T-helper 1 cell treated with Interleukin-12 subunit alpha and Interleukin-12 subunit beta and Interleukin-4 antibody, amounts not matched to agents 30 ng/mL and 1 ng/mL, for 36 hours (primary cell): ENCODE data around the gene SPON2. TPM values are rescaled to one million over a fixed set of nuclear protein-coding genes. Genes with fewer than 3 reads are reported as not detected.

Experiments used
- intact Hi-C: fragments of 100-400 bp; cut with micrococcal nuclease; formaldehyde crosslinking; loops from one replicate; pipeline ENCODE4 v1.15.1; 2024
- total RNA-seq: library from RNA; stranded (reverse); gene quantifications from 2 replicates; pipeline ENCODE4 v1.2.3, GENCODE V29; 2022

Gene SPON2
- total RNA-seq, 1 donor from 2014 or later: 14.0 TPM

DNA sequence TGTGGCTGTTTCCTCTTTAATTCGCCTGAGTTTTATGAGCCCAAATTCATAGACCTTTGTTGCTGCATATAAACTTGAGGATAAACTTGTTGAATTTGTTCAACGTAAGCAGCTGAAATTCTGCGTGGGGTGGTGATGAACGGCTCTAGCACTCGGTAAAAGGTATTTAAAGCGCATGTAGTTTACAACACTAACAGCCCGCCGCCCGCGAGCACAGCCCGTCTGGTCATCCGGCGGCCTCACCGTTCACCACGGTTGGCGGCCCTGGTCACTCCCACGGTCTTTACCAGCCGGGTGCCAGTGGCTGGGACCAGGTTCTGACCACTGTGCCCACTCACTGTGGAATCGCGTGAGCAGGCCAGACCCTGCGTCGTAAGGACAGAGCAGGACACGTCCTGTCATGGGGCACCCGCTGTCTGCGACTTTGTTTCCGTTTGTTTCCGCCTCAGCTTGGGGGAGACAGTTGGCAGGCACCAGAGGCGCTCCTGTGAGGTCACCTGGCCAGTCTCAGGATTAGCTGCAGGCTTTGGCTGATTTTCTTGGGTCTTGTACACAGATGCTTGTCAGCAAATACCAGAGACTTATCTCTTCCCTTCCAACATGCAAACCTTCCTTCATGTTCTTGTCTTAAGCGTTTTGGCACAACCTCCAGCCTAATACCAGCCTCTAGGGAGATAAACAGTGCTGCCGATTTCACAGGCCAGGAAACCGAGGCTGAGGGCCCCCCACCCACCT lies 36.8 kb upstream of the SPON2 start:
- intact Hi-C loops: no loop called here

DNA sequence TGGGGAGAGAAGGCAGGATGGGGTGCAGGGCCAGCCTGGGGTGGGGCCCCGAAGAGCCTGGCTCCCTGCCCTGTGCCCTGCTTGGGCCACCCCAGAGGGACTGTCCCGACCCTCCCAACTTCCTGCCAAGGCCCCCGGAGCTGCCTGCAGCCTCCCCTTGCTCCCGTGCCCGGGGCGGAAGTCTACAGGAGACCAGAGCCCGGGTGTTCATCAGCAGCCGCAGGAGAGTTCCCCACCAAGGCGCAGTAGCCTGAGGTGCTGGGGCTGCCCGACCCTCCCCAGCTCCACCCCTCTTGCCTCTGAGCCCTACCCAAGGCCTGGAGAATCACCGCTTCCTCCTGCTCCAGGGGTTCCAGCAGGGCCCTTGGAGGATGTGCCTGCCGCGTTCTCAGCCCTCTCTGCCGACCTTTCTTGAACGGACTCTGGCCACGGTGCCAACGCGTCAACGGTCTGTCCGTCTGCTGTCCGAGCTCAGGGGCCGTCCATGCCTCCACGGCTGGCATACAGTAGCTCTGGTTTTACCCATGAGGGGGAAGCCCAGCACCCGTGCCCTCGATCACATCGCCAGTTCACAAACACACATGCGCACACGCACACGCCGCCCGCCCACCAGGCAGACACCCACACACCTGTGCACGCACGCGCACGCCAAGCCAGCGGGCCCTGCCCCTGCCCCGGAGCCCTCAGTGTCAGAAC lies 36.0 kb upstream of the SPON2 start:
- intact Hi-C loops: no loop called here

GRCh38 chr4:1207603-1208265 lies 35.4 kb upstream of the SPON2 start:
- intact Hi-C loops: no loop called here

- intact Hi-C loops: no loop called here
Measured at GRCh38 chr4:1207157-1207470, 34.7 kb upstream of the SPON2 start.

- intact Hi-C loops: no loop called here
Measured at GRCh38 chr4:1206299-1207156, 34.1 kb upstream of the SPON2 start.

DNA sequence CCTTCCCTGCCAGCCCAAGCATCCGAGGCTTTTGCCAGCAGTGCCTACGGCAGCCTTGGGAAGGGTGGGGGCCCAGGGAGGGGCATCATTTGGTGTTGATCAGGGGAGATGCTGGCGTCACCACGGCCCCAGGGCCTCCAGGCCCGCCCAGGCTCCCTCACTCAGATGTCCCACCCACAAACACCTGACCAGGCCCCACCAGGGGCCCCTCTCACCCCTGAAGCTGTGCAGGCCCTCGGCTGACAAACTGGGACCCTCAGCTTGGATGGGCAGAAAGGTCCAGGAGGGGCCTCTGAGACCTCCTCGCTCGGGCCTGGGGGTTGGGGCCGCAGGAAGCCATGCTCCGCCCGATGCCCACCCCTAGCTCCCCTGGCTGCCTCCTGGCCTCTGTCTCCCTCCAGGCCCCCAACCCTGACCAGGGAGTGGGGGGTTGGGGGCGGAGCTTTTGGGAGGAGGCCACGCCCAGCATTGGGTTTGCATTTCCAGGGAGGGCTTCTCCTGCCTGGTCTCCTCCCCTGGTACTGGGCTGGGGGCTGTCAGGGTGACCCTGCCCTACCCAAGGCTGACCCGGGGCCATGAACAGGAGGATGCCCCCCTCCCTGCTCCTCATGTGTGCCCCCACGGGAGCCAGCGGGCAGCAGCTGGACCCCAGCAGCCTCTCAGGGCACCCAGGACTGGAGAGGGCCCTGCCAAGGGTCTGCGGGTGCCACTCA lies 33.4 kb upstream of the SPON2 start:
- intact Hi-C loops: no loop called here

- intact Hi-C loops: loop anchor here (5.0 kb wide), 1 partner anchor 273 kb away; the partner anchor contains the start of genes GAK and TMEM175
Measured at GRCh38 chr4:1204828-1205585, 32.6 kb upstream of the SPON2 start.

DNA sequence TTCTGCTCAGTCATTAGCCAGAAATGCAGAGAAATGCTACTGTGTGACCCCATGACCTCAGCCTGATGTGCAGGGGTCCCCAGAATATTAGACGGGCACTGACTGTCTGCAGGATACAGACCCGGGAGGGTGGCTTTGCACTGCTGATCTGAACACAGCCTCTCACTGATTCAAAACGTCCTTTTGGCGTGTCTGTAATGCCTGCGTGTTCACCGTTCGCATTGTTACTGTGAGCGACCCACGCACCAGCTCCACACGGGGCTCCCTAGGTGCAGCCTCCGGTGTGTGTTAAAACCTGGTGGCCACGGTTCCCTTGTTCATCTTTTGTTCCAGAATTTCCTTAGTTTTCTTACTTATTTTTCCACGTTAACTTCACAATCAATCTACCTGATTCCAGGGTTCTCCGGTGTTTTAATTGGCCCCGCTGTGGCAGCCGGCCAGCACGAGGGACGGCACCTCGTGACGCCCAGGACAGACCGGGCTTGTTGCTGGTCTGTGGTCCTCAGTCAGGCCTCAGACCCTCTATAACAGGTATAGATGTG lies 32.0 kb upstream of the SPON2 start:
- intact Hi-C loops: loop anchor here (5.0 kb wide), 1 partner anchor 272 kb away; the partner anchor contains the start of genes GAK and TMEM175

DNA sequence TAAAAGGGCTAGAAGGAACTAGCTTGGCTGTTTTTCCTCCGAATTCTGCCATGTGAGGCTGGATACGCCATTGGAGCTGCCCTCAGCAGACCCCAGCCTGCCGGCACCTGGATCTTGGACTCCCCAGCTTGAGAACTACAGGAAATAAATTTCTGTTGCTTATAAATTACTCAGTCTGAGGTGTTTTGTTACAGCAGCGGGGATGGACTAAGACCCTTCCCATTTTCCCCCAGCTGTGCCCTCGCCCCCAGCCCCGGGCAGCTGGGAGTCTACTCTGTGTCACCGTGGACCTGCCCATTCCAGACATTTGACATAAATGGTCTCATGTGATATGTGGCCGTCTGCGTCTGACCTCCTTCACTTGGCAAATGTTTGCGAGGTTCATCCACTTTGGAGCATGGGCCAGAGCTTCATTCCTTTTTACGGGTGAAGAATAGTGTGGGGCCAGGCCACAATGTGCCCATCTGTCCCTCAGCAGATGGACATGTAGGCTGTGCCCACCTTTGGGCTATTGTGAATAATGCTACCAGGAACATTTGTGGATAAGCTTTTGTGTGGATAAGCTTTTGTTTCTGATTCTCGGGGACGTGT lies 30.7 kb upstream of the SPON2 start:
- intact Hi-C loops: loop anchor here (5.0 kb wide), 1 partner anchor 271 kb away; the partner anchor contains the start of genes GAK and TMEM175

GRCh38 chr4:1202526-1203011 lies 30.2 kb upstream of the SPON2 start:
- intact Hi-C loops: loop anchor here (1.0 to 5.0 kb wide), 10 partner anchors 15 to 420 kb away; partner anchors contain the start of genes FGFRL1, GAK, TMEM175 and UVSSA

- intact Hi-C loops: loop anchor here (1.0 to 5.0 kb wide), 12 partner anchors 15 to 420 kb away; partner anchors contain the start of genes FGFRL1, GAK, MAEA and TMEM175
Measured at GRCh38 chr4:1201851-1202525, 29.6 kb upstream of the SPON2 start.

- intact Hi-C loops: loop anchor here (1.0 to 5.0 kb wide), 3 partner anchors 29 to 268 kb away; partner anchors contain the start of genes GAK, MAEA and TMEM175
Measured at GRCh38 chr4:1200425-1201035, 28.1 kb upstream of the SPON2 start.

- intact Hi-C loops: loop anchor here (5.0 kb wide), 1 partner anchor 267 kb away; the partner anchor contains the start of genes GAK and TMEM175
Measured at GRCh38 chr4:1199556-1200331, 27.4 kb upstream of the SPON2 start.

DNA sequence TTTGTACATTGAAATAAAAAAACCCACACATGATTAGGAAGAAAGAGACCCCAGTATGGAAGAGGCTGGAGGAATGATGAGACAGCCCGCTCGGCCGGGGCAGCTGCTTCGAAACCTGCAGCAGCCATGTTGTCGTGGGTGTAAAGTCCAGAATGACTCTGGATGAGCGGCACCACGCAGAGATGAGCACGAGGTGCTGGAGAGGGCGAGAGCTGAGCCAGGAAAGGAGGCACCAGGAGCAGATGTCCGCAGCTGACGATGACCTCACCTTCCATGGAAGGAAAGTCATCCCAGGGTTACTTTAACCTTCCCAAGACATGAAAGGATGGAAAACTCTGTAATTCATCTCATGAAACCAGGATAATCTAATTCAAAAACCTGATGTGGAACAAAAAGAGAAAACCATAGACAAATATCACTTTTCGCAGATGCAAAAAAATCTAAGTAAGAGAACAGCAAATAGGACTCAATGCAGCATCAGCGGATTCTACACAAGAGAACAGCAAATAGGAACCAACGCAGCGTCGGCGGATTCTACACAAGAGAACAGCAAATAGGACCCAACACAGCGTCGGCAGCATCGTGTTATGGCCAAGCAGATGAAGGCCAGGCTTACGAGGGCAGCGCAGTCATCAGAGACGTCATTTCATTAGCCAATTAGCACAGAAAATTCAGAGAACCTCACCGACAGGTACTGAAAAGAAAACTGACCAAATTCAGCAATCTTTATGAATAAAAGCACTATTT lies 25.9 kb upstream of the SPON2 start:
- intact Hi-C loops: no loop called here

DNA sequence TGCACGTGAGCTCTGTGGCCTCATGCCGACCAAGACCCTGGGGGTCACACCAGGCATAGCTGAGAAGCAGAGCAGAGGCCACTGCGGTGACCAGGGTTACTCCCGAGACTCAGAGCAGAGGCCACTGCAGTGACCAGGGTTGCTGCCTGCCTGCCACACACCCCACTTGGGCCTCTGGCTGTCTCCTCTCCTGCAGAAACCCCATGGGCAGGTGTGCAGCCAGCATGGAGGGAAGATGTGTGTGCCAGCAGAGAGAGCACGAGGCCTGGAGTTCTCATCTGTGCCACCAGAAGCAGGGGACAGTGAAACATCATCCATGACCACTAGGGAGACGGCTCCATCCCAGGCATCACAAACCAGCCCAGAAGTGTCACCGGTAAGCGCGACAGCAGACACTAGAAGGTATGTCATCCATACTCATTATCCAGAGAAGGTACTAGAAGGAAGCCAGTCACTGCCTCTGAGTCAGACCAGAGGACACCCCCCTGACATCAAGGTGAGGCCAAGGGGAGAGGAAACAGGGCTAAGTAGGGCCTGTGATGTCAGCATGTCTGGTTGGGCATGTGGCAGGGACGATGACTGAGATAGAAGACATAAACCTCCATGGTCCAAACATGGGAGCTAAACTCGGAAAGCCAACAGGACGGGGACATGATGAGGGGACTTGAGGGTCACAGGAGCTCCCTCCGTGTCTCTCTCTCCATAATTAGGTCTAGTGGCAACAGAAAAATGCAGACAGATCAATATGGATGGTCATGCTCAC lies 24.2 kb upstream of the SPON2 start:
- intact Hi-C loops: no loop called here
